Uterus (tissue), 2 donors: Measurements from ENCODE around the gene ANKRD6.

ENCODE experiments used
- CTCF ChIP-seq, 4 experiments: fragments of 200-600 bp in 2 of 4; fragments of 450-650 bp in 2 of 4; sonication (generic) in 2 of 4; IDR thresholded peaks; one replicate each; pipeline ENCODE4 v1.5.1; 2016 to 2019; ENCODE audit warnings: antibody characterized with exemption in 4 of 4, mild to moderate bottlenecking in 2 of 4, moderate library complexity in 1 of 4
- POLR2A ChIP-seq, 2 donors: fragments of 450-650 bp; IDR thresholded peaks; one replicate each; pipeline ENCODE4 v1.6.1; 2016; ENCODE audit warnings: antibody characterized with exemption in 2 of 2, mild to moderate bottlenecking in 1 of 2, moderate library complexity in 1 of 2

- no peak for TF ChIP-seq CTCF (IDR thresholded peaks at IDR 0.05)
- no peak for TF ChIP-seq POLR2A (IDR thresholded peaks at IDR 0.05)
These were observed 27.8 kb downstream of the ANKRD6 start for GRCh38 chr6:89460713-89461112.
